ENCODE results near the gene TEKT1.
A peak's percentile ranks its signal among the peaks of the same experiment; 100 is the strongest.

TEKT1 gene

GRCh38 chr17:6761779-6762178 lies 69.8 kb downstream of the TEKT1 start:
- DNase-seq (ENCODE audit: low read depth) = no peak
- in situ Hi-C loops (cut with HindIII; ENCODE audit: low sequenced_read_pairs) = no loop called here
- no peak overlapping the region for H3K4me3 ChIP-seq (ENCODE audit: low read depth, low read length)
- TF ChIP-seq CTCF (IDR thresholded peaks at IDR 0.05; ENCODE audit: low read depth, low read length, missing control alignments) = no peak

- no peak for TF ChIP-seq CTCF (IDR thresholded peaks at IDR 0.05; ENCODE audit: low read depth, low read length, missing control alignments)
- no peak overlapping the region for H3K4me3 ChIP-seq (ENCODE audit: low read depth, low read length)
- no peak for DNase-seq (ENCODE audit: low read depth)
- in situ Hi-C loops (cut with HindIII; ENCODE audit: low sequenced_read_pairs) = no loop called here
These were observed 73.8 kb downstream of the TEKT1 start for GRCh38 chr17:6757747-6758146.

- DNase-seq (ENCODE audit: low read depth) = no peak
- in situ Hi-C loops (cut with HindIII; ENCODE audit: low sequenced_read_pairs) = no loop called here
- peak overlapping the region; percentile 12 for H3K4me3 ChIP-seq (ENCODE audit: low read depth, low read length)
- TF ChIP-seq CTCF (IDR thresholded peaks at IDR 0.05; ENCODE audit: low read depth, low read length, missing control alignments) = no peak
These were observed 75.0 kb downstream of the TEKT1 start for GRCh38 chr17:6756425-6757031.

- no peak for DNase-seq (ENCODE audit: low read depth)
- TF ChIP-seq CTCF (IDR thresholded peaks at IDR 0.05; ENCODE audit: low read depth, low read length, missing control alignments) = no peak
- in situ Hi-C loops (cut with HindIII; ENCODE audit: low sequenced_read_pairs) = no loop called here
- peak within 1 kb of the TSS; percentile 12 for H3K4me3 ChIP-seq (ENCODE audit: low read depth, low read length)
These were observed 75.8 kb downstream of the TEKT1 start, which contains the start of gene XAF1 for GRCh38 chr17:6755731-6756184. Gene XAF1 (plus strand): TSS chr17:6756046. CDS start chr17:6756079, 33 bp downstream.

GRCh38 chr17:6755281-6755680 lies 76.2 kb downstream of the TEKT1 start:
- no peak for DNase-seq (ENCODE audit: low read depth)
- in situ Hi-C loops (cut with HindIII; ENCODE audit: low sequenced_read_pairs) = no loop called here
- TF ChIP-seq CTCF (IDR thresholded peaks at IDR 0.05; ENCODE audit: low read depth, low read length, missing control alignments) = no peak
- H3K4me3 ChIP-seq (ENCODE audit: low read depth, low read length) = no peak overlapping the region

- no peak overlapping the region for H3K4me3 ChIP-seq (ENCODE audit: low read depth, low read length)
- in situ Hi-C loops (cut with HindIII; ENCODE audit: low sequenced_read_pairs) = no loop called here
- no peak for TF ChIP-seq CTCF (IDR thresholded peaks at IDR 0.05; ENCODE audit: low read depth, low read length, missing control alignments)
- no peak for DNase-seq (ENCODE audit: low read depth)
These were observed 78.0 kb downstream of the TEKT1 start for GRCh38 chr17:6753546-6753945.

Data from astrocyte of the cerebellum (primary cell).